Neutrophil (primary cell): ENCODE results near the gene ADCY3.

Experiments
- H3K27ac ChIP-seq: fragments of 200-600 bp; sonication (generic); 2 replicates; pipeline ENCODE4 v1.5.1; 2016; ENCODE audit warnings: mild to moderate bottlenecking, moderate library complexity
- H3K27me3 ChIP-seq: fragments of 200-600 bp; sonication (generic); 2 replicates; pipeline ENCODE4 v1.6.0; 2016; ENCODE audit warnings: mild to moderate bottlenecking
- H3K36me3 ChIP-seq: fragments of 200-600 bp; sonication (generic); 2 replicates; pipeline ENCODE4 v1.5.1; 2017
- H3K4me1 ChIP-seq, 2 experiments: fragments of 200-600 bp in 1 of 2; sonication (generic) in 1 of 2; 1 replicate in 1 of 2; 2 replicates in 1 of 2; pipeline versions ENCODE4 v1.5.1 to v1.6.1; 2013 to 2016; ENCODE audit warnings: low read depth in 1 of 2, low read length in 1 of 2, mild to moderate bottlenecking in 1 of 2, moderate library complexity in 1 of 2; ENCODE audit not compliant: control insufficient read depth in 1 of 2, insufficient read depth in 1 of 2
- H3K4me3 ChIP-seq, 2 experiments: fragments of 200-600 bp in 1 of 2; sonication (generic) in 1 of 2; 1 replicate in 1 of 2; 2 replicates in 1 of 2; pipeline ENCODE4 v1.5.1; 2013 to 2016; ENCODE audit warnings: low read depth in 1 of 2, low read length in 1 of 2, mild to moderate bottlenecking in 1 of 2, moderate library complexity in 1 of 2
- H3K9me3 ChIP-seq: fragments of 200-600 bp; sonication (generic); 2 replicates; pipeline ENCODE4 v1.5.1; 2016
- TF ChIP-seq, protein P1 (sequence below): fragments of 200-600 bp; sonication (generic); IDR thresholded peaks from 2 replicates; pipeline ENCODE4 v1.5.1; 2016; ENCODE audit warnings: antibody characterized with exemption

ADCY3 gene

DNA sequence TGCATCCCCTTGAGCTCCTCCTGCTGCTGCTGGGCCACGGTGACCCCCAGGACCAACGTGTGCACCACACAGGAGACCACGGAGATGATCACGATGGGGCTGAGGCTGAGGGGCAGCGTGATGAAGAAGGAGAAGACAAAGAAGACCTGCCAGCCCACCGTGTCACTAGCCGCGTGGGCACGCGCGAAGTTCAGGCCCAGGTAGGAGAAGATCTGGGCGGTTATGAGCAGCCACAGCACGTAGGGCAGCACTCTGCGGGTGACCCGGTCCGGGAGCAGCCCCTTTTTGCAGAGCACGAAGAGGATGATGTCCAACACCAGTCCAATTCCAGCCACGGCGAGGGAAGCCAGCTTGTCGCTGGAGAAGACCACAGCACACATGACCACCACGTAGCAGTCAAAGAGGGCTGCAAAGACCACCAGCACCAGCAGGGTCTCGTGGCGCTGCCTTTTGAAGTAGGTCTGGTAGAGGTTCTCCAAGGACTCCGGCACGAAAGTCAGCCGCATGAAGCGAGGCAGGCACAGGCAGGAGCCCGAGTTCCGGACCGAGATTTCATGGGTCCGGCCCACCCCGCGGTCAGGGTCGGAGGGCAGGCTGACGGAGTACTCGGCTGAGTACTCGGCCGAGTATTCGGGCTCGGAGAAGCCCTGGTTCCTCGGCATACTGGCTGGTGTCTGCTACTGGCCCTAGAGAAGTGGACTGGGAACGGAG lies 1.6 kb downstream of the ADCY3 start:
- Histone ChIP-seq H3K4me1 (peaks cover 11 to 15% of the 10 kb centered on the region in 2 experiments), H3K36me3 (no peaks in the 10 kb centered on the region), H3K27me3 (peaks cover 61% of the 10 kb centered on the region), H3K4me3 (no peak overlapping the region), H3K27ac (no peak overlapping the region), H3K9me3 (no peaks in the 10 kb centered on the region)
- TF ChIP-seq, protein P1, sequence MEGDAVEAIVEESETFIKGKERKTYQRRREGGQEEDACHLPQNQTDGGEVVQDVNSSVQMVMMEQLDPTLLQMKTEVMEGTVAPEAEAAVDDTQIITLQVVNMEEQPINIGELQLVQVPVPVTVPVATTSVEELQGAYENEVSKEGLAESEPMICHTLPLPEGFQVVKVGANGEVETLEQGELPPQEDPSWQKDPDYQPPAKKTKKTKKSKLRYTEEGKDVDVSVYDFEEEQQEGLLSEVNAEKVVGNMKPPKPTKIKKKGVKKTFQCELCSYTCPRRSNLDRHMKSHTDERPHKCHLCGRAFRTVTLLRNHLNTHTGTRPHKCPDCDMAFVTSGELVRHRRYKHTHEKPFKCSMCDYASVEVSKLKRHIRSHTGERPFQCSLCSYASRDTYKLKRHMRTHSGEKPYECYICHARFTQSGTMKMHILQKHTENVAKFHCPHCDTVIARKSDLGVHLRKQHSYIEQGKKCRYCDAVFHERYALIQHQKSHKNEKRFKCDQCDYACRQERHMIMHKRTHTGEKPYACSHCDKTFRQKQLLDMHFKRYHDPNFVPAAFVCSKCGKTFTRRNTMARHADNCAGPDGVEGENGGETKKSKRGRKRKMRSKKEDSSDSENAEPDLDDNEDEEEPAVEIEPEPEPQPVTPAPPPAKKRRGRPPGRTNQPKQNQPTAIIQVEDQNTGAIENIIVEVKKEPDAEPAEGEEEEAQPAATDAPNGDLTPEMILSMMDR, result no peak

DNA sequence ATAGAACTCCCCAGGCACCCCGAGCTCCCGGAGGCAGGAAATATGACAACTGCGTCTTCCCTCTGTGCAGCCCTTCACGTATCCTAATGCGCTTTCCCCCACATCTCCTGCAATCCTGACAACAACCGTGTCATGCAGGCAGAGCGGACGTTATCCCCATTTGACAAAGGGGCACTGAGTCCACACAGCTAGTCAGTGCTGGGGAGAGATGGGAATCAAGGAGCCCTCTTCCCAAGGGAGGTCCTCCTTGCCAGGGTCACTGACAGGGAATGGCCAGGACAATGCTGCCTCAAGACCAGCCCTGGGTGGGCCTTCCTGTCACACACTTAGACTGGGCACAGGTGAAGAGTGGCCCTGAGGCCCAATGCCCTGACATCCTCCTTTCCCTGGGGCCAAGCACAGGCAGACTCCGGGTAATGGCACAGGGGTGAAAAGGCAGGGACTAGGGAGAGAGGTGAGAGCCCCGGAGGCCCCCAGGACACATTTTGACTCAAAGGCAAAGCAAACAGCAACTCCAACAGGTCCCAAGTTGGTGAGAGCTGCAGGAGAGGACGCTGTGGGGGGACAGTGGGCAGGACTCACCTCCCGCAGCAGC lies 2.2 kb downstream of the ADCY3 start:
- TF ChIP-seq, protein P1, result no peak
- no peak overlapping the region for H3K27ac ChIP-seq
- no peaks in the 10 kb centered on the region for H3K9me3 ChIP-seq
- H3K27me3 ChIP-seq, result peaks cover 58% of the 10 kb centered on the region
- H3K4me1 ChIP-seq, result peaks cover 11 to 15% of the 10 kb centered on the region in 2 experiments
- no peak overlapping the region for H3K4me3 ChIP-seq
- no peaks in the 10 kb centered on the region for H3K36me3 ChIP-seq

DNA sequence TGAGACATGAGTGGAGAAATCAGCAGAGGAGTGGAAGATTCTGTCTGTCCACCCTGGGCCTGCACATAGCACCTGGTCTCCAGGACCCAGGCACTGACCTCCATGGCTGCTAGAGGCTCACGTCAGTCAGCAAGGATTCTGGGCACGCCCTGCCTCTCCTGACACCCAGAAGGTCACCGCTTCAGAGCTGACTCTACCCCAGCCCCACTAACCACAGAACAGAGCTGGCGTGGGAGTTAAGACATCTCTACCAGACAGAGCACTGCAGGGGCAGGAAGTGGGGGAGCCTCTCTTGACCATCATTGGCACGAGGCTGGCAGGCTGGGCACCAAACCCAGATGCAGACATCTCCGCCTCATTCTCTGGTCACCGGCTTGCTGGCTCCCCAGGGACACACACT lies 3.0 kb downstream of the ADCY3 start:
- Histone ChIP-seq H3K36me3 (no peaks in the 10 kb centered on the region), H3K4me3 (no peak overlapping the region)
- TF ChIP-seq, protein P1, result no peak

DNA sequence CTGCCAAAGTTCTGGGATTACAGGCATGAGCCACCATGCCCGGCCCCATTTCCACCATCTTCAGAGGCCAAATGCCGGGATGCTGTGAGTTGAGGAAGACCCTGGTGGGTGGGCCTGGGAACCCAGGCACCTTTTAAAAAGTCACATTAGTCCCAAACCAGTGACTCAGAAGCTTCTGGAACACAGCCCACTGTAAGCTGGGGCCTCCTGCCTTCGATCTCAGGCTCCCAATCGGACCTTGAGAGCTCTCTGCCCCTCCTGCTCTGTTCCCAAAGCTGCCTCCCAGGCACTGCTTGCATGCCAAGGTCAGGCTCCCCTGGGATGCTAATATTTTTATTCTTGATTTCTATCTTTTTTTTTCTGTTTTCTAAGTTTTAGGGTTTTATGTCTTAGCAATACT lies 4.2 kb downstream of the ADCY3 start:
- H3K27me3 ChIP-seq, result peaks cover 38% of the 10 kb centered on the region
- TF ChIP-seq, protein P1, result no peak
- H3K27ac ChIP-seq, result no peak overlapping the region
- H3K9me3 ChIP-seq, result no peaks in the 10 kb centered on the region
- H3K36me3 ChIP-seq, result no peaks in the 10 kb centered on the region
- no peak overlapping the region for H3K4me3 ChIP-seq
- H3K4me1 ChIP-seq, result peaks cover 7 to 12% of the 10 kb centered on the region in 2 experiments

More for the DNA sequence above, 3.0 kb downstream of the ADCY3 start:
- Histone ChIP-seq H3K27me3 (peaks cover 50% of the 10 kb centered on the region), H3K27ac (no peak overlapping the region), H3K9me3 (no peaks in the 10 kb centered on the region), H3K4me1 (peaks cover 11 to 15% of the 10 kb centered on the region in 2 experiments)

DNA sequence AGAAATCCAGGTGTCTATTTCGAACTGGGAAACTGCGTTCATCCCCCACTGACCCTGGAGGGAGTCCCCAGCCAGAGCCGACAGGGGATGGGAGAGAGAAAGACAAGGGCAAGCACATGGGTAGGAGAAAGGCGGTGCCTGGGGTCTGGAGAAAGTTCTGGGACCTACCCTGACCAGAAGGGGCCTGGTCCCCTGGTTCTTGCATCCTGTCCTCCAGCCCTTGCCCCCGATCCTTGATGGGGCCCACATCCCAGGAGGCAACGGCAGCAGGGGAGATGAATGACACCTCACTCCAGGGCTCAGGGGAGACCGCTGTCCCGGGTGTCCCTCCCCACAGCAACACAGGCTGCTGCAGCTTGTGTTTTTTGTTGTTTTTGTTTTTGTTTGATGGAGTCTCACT lies 4.9 kb downstream of the ADCY3 start:
- H3K9me3 ChIP-seq, result no peaks in the 10 kb centered on the region
- peaks cover 32% of the 10 kb centered on the region for H3K27me3 ChIP-seq
- no peaks in the 10 kb centered on the region for H3K36me3 ChIP-seq
- TF ChIP-seq, protein P1, result no peak
- no peak overlapping the region for H3K4me3 ChIP-seq
- no peak overlapping the region for H3K27ac ChIP-seq
- H3K4me1 ChIP-seq, result peaks cover 4 to 7% of the 10 kb centered on the region in 2 experiments
